Uterus (tissue), 2 donors: ENCODE results near the gene PTPN12.

Experiments
- CTCF ChIP-seq, 4 experiments: fragments of 200-600 bp in 2 of 4; fragments of 450-650 bp in 2 of 4; sonication (generic) in 2 of 4; IDR thresholded peaks; one replicate each; pipeline ENCODE4 v1.5.1; 2016 to 2019; ENCODE audit warnings: antibody characterized with exemption in 4 of 4, mild to moderate bottlenecking in 2 of 4, moderate library complexity in 1 of 4
- POLR2A ChIP-seq, 2 donors: fragments of 450-650 bp; IDR thresholded peaks; one replicate each; pipeline ENCODE4 v1.6.1; 2016; ENCODE audit warnings: antibody characterized with exemption in 2 of 2, mild to moderate bottlenecking in 1 of 2, moderate library complexity in 1 of 2

- no peak for TF ChIP-seq CTCF (IDR thresholded peaks at IDR 0.05)
- TF ChIP-seq POLR2A (IDR thresholded peaks at IDR 0.05): no peak
Observed at GRCh38 chr7:77528368-77528767, 8.7 kb upstream of the PTPN12 start.
